ENCODE data around the gene SLC44A2.

SLC44A2 gene

DNA sequence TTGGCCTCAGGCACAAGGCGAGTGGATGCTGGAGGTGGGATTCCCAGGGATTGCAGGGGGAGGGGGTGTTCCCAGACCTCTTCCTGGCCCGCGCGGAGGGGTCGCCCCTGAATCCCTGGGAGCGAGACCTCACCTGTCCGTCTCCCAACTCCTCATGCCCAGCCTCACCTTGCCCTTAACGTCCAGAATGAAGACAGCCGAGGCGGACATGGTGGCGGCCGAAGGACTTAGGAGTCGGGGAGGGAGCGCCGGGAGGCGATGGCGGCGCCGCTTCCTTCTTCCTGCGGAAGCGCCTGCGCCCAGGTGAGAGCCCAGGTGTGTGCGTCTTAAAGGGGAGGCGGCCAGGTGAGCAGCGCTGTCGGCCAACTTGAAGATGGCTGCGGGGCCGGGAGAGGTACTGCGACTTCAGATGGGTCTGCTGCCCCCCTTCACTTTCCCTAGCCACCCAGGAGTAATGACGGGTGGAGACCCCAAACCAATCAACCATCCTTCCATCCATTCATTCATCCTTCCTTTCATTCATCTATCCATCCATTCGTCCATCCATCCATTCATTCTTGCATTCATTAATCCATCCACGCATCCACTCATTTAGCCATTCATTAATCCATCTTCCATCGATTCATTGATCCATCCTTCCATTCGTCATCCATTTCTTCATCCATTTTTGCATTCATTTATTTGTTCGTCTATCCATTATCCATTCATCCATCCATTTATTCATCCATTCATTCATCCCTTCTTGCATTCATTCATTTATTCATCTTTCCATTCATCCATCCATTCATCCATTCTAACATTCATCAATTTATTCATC is 38.1 kb upstream of the SLC44A2 start, which contains the start of gene AP1M2:
Gene AP1M2 (minus strand): TSS at position 291 of the 817 bp plus-strand sequence. CDS start 81 bp downstream, at position 210.
- no peak within 1 kb of the TSS for H3K4me3 ChIP-seq (ENCODE audit: low read depth, low read length)
- no peak for DNase-seq (ENCODE audit: low read depth)
- TF ChIP-seq, protein P1, sequence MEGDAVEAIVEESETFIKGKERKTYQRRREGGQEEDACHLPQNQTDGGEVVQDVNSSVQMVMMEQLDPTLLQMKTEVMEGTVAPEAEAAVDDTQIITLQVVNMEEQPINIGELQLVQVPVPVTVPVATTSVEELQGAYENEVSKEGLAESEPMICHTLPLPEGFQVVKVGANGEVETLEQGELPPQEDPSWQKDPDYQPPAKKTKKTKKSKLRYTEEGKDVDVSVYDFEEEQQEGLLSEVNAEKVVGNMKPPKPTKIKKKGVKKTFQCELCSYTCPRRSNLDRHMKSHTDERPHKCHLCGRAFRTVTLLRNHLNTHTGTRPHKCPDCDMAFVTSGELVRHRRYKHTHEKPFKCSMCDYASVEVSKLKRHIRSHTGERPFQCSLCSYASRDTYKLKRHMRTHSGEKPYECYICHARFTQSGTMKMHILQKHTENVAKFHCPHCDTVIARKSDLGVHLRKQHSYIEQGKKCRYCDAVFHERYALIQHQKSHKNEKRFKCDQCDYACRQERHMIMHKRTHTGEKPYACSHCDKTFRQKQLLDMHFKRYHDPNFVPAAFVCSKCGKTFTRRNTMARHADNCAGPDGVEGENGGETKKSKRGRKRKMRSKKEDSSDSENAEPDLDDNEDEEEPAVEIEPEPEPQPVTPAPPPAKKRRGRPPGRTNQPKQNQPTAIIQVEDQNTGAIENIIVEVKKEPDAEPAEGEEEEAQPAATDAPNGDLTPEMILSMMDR (IDR thresholded peaks at IDR 0.05; ENCODE audit: low read depth, low read length, missing control alignments), result no peak

GRCh38 chr19:10587839-10588150 is 37.6 kb upstream of the SLC44A2 start:
- in situ Hi-C loops (cut with HindIII; ENCODE audit: low sequenced_read_pairs), result no loop called here
- no peak for DNase-seq (ENCODE audit: low read depth)
- H3K4me3 ChIP-seq (ENCODE audit: low read depth, low read length), result no peak overlapping the region
- TF ChIP-seq, protein P1 (IDR thresholded peaks at IDR 0.05; ENCODE audit: low read depth, low read length, missing control alignments), result no peak

More for the DNA sequence above, 38.1 kb upstream of the SLC44A2 start, which contains the start of gene AP1M2:
- in situ Hi-C loops (cut with HindIII; ENCODE audit: low sequenced_read_pairs), result no loop called here

DNA sequence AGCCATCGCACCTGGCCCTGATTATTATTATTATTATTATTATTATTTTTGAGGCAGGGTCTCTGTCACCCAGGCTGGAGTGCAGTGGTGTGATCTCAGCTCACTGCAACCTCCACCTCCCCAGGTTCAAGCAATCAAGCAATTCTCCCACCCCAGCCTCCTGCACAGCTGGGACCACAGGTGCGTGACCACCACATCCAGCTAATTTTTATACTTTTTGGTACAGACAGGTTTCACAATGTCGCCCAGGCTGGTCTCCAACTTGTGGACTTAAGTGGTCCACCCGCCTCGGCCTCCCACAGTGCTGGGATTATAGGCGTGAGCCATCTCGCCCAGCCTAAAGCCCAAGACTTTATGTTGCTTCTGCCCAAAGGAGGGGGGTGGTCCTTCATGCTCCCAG is 32.2 kb upstream of the SLC44A2 start:
- in situ Hi-C loops (cut with HindIII; ENCODE audit: low sequenced_read_pairs), result no loop called here
- no peak overlapping the region for H3K4me3 ChIP-seq (ENCODE audit: low read depth, low read length)
- DNase-seq (ENCODE audit: low read depth), result no peak
- TF ChIP-seq, protein P1 (IDR thresholded peaks at IDR 0.05; ENCODE audit: low read depth, low read length, missing control alignments), result no peak

- in situ Hi-C loops (cut with HindIII; ENCODE audit: low sequenced_read_pairs), result no loop called here
- no peak for DNase-seq (ENCODE audit: low read depth)
Measured at GRCh38 chr19:10593820-10594637, 31.3 kb upstream of the SLC44A2 start.

GRCh38 chr19:10600149-10600548 is 25.2 kb upstream of the SLC44A2 start:
- in situ Hi-C loops (cut with HindIII; ENCODE audit: low sequenced_read_pairs), result no loop called here
- H3K4me3 ChIP-seq (ENCODE audit: low read depth, low read length), result no peak overlapping the region
- DNase-seq (ENCODE audit: low read depth), result no peak
- TF ChIP-seq, protein P1 (IDR thresholded peaks at IDR 0.05; ENCODE audit: low read depth, low read length, missing control alignments), result no peak

More at GRCh38 chr19:10593820-10594637, 31.3 kb upstream of the SLC44A2 start:
- TF ChIP-seq, protein P1 (IDR thresholded peaks at IDR 0.05; ENCODE audit: low read depth, low read length, missing control alignments), result no peak
- no peak overlapping the region for H3K4me3 ChIP-seq (ENCODE audit: low read depth, low read length)

DNA sequence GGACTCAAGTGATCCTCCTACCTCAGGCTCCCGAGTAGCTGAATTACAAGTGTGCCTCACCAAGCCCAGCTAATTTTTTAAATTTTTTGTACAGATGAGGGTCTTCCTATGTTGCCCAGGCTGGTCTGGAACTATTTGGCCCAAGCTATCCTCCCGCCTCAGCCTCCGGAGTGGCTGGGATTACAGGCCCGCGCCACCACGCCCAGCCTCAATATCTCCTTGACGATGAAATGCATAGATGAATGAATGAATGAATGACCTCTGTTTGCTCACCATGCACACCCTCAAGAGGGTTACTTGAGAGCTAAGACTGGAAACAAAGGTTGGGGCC is 23.4 kb upstream of the SLC44A2 start:
- DNase-seq (ENCODE audit: low read depth), result no peak
- H3K4me3 ChIP-seq (ENCODE audit: low read depth, low read length), result peak overlapping the region; percentile 7
- in situ Hi-C loops (cut with HindIII; ENCODE audit: low sequenced_read_pairs), result no loop called here
- TF ChIP-seq, protein P1 (IDR thresholded peaks at IDR 0.05; ENCODE audit: low read depth, low read length, missing control alignments), result no peak
